ENCODE data around the gene NXPE1.

NXPE1 gene

DNA sequence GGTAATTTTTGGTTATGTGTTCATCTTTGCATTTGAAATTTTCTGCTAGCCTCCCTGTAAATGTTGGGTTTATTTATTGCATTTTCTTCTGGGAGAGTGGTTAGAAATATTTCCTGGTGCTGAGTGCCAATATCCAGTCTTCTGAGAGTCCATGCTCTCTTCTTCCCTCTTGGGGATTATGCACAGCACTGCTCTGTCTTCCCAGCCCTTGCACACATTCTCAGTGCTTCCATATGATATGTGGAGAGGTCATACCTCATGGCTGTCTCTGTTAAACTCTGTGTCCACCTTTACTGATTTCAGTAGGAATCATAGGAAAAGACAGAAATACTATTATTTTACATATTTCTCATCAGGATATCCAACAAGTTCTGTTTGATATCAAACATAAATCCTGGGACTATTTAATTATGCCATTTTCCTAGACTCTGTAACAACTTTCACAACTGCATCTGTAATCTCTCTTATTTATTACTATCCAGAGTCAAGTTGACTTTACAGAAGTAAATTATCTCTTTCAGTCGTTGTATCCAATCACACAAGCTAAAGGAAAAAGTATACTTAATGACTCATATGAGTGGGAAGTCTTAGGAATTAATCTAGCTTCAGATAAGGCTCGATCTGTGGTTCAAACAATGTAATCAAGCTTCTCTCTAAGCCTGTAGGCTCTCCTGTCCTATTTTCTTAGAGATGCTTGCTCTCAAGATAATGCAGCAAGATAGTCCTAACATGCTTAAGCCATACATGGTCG, 2.7 kb upstream of the NXPE1 start:
- no peak for DNase-seq

DNA sequence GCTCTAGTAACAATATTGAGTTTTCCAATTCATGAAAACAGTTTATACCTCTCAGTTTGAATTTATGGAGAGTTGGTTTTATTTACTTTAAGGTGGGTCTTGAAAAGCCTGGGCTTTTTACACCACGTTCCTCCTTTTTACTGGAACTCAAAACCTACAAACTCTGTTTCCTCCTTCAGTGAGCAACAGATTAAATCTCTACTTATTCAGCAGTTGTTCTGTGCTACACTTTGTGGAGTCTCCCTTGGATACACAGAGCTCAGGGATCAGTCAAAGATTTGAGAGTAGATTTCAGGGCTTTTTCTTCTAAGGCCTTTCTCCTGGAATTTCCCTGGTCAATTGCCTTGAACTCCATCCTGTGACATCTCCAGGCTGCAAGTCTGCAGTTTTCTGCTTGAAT, 3.5 kb downstream of the NXPE1 start:
- DNase-seq: no peak

DNA sequence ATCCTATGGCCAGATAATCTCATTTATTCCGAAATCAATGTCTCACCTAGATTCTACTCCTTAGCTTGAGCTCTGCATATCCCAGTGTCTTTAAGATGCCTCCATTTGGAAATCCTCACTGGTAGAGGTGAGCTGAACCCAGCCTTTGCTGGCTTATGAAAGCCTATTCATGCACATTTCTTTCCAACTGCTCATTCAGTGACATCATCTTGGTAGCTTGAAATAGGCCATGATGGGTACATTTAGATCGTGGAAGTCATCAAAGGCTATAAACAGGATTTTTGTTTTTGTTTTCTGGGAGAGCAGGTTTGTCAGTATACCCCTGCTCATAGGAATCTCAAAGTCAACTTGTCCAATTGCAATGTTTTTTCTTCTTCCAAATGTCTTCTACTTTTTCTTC, 6.0 kb downstream of the NXPE1 start:
- no peak for DNase-seq

DNA sequence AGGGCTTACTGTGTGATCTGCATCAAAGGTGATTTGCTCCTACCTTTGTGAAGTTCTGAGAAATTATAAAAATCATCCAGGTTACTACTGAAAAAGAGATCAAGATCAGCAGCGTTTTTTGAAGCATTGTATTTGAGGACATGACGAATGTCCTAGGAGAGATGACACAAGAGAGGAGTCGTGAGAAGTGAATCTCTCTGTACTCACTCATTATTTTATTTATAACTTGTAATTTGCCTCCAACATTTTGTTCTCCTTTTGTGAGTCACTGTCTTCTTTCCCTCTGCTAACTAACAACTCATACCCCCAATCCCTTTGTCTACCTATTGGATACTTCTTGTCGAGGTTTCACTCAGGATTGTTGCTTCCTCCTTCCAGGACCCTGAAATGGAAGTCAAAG, 8.6 kb downstream of the NXPE1 start:
- DNase-seq: no peak

DNA sequence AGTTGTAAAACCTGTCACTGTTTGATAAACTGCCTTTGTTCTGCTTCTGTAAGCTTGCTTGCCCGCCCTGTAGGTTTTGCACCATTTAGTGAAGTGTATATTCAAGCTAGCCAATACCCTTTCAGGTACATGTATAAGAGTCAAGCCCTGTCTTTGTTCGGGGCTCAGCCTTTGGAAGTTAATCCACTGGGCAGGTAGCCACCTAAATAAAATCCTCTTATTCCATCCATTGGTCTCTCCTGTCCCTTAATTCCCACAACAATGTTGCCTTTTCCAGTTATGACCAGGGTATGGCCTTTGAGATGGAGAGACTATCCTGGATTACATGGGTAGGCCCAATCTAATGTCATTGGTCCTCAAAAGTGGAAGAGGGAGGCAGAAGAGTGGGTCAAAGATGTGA, 34.0 kb downstream of the NXPE1 start:
- DNase-seq: no peak

DNA sequence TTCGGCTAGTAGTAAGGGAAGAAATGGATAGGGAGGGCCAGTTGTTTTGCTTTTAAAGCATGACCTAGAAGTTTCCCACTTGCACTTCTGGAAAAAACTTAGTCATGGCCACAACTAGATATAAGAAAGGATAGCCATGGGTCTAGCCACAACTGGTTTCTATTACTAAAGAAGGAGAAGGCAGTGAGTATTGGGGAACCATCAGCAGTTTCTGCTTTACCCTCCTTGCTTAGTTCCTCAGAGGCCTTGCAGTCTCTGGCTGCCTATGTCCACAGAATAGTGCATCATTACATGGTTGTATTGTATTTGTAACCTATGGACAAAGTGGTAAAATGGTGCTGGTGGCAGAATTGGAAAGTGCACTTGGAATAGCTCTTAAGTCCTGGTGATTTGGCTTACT, 35.6 kb downstream of the NXPE1 start:
- no peak for DNase-seq

DNA sequence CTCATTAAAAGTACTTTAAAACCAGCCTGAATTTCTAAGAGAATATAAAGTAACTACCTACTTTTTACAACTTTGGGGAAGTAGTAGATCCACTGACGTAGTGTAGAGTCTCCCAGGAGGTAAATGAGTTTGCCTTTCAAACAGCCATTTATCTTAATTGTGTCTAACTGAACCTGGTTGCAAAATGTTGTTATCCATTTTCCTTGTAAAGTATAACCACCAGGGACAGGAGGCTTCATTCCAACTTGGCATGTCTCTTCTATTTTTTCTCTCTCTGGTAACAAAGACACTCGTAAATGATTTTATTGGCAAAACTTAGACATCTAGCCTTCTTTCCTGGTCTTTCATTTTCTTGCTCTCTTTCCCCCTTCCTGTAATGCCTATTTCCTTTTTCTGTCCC, 36.9 kb downstream of the NXPE1 start:
- no peak for DNase-seq

DNA sequence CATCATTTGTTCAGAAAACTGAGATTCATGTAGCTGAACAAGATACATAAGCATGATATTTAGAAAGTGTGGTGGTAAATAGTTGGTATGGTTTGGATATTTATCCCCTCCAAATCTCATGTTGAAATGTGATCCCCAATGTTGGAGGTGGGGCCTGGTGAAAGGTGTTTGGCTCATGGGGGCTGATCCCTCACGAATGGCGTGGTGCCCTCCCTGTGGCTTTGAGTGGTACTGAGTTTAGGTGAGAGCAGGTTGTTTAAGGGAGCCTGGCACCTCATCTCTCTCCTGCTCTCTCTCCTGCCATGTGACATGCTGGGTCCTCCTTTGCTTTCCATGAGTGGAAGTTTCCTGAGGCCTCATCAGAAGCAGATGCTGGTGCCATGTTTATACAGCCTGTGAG, 48.1 kb downstream of the NXPE1 start:
- DNase-seq: no peak

DNA sequence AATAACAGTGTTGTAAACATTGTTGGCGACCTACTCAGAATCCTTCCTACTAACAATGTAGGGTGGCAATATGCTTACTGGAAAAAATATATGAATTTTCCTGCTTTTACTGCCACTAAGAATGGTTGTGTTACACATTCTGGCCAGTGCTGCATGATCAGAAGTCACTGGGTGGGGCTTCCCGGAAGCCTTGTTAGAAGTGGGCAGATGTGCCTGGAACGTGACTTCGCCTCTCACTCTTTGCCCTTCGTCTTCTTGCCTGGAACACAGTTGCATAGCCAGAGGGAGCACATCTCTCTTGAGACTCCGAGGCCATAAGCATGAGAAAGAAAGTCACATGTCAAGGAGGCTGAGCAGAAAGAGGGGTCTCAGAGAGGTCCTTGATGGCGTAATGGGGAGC, 48.6 kb downstream of the NXPE1 start:
- no peak for DNase-seq

DNA sequence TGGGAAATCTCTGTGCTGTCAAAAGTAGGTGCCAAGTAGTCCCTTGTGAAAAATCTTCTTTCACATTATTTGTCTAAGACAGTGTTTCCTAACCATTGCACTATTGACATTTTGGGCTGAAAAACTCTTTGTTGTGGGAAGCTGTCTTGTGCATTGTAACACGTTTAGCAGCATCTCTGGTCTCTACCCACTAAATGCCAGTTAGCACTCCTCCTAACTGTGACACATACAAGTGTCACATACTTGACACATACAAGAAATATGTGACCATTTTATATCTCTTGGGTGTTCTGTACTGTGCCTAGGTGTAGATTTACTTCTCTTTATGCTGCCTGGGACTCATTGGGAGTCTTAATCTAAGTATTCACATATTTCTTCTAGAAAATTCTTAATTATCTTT, 57.8 kb downstream of the NXPE1 start:
- no peak for DNase-seq

DNA sequence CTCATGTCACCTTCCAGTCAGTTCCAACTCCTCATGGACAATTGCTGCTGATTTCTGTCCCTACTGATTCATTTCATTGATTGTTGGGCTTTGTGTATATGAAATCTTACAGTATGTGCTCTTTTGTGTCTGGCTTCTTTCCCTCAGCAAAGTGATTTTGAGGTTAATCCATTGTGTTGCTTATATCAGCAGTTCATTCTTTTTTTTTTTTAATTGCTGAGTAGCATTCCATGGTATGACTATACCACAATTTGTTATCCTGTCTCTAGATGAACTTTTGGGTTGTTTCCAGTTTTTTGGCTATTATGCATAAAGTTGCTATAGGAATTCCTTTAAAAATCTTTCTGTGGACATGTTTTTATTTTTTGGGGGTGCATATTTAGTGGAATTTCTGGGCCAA, 59.9 kb downstream of the NXPE1 start:
- no peak for DNase-seq

DNA sequence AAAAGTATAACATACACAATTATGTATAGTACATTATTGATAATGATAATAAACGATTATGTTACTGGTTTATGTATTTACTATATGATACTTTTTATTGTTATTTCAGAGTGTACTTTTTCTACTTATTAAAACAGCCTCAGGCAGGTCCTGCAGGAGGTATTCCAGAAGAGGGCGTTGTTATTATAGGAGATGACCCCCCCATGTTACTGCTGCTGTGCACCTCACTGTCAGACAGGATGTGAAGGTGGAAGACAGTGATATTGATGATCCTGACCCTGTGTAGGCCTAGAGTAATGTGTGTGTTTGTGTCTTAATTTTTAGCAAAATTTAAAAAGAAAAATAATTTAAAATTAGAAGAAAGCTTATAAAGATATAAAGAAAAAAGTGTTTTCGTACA, 62.8 kb downstream of the NXPE1 start:
- DNase-seq: no peak

DNA sequence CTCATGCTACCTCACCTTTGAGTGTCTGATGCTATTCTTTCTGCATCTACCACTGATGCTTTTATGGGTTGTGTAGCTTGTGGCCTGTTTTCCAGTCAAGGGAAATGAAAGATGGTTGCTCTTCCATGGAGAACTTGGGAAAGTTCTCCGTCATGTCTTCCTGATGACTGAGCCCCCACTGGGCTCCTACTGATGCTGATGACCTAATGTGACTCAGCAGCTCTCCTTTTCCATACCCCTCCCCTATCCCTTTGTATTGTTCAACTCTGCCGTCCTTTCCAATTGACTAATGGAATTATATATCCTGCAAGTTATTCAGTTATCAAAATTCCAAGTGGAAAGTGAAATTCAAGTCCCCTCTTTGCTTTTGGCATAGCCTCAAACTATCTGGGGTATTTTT, 75.8 kb downstream of the NXPE1 start:
- no peak for DNase-seq

DNA sequence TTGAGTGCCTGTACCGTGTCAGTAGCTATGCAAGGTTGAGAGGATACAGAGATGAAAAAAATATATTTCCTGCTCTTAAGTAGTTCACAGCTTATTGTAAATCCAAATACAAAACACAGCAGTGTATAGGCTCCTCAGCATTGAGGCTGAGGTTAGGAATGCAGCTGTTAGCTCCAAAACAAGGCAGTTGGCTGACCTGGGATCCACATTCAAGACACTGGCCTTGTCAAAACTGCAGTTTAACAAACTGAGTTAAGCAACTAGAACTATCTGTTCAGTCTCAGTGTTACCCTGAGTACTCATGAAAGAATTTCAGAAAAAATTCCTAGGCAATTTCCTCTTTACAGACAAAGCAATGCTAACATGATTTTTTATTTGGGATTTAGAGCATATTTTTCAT, 77.6 kb downstream of the NXPE1 start:
- DNase-seq: no peak

DNA sequence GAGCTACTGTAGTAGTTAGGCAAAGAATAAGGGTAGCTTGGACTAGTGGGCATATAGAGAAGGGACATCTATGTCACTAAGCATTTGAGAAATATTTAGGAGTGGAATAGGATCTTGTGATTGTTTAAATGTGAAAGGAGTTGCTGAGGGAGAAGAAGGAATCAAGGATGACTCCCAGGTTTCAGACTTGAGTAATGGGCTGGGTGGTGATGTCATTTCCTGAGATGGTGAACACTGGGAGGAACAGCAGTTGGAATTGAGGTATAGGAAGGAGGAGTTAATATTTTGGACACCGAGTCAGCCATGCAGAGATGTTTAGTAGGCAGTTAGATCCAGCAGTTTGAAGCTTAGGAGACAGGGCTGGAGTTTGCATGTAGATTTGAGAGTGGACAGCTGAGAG, 80.3 kb downstream of the NXPE1 start:
- no peak for DNase-seq

DNA sequence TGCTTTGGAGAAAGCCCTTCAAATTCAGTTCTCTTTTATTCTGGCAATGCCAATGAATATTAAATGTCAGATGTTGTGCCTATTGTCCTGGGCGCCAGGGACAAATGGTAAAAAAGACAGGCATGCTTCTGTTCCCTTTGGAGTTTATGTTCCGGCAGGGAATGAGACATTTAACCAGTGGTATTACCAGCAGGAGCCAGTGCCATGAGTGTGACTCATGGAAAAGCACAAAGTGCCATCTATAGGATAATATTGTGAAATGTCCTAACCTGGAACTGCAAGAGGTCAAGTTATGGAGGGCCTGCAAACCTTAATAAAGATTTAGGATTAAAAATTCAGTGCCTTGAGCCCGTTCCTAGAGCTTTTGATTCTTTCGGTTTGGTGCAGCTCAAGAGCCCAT, 80.9 kb downstream of the NXPE1 start:
- no peak for DNase-seq

DNA sequence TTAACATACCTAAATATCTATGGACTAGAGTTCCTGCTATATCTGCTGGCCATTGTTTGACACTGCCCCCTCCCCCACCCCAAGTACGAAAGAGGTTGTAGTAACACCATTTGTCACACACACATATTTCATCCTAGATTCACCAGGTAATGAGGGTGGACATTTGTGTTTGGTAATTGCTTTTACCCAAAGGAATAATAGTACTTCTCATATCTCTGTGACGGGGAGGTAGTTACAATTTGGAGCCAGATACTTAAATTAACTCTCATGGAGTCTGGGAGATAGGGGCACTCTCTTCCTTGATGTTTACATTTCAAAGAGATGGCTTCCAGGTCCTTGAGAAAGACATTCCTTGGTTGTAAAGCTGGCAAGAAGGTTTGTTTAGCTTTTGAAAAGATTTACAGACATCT, 81.7 kb downstream of the NXPE1 start:
- DNase-seq: no peak

DNA sequence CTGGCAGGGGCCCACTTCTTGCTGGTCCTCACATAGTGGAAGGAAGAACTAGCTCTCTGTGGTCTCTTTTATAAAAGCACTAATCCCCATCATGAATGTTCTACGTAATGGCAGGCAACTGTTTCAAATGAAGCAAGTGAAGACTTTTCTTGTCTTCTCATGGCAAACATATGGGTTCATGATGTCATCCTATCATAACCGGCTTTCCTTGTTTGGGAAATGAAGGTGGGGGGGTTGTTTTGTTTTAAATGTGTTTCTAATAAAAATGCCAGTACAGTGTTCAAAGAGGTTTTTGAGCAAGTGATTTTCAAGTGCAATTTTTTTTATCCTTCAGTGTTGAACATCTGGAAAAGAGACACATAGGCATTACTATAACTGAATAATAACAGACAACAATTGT, 87.0 kb downstream of the NXPE1 start:
- DNase-seq: no peak
